ENCODE data around the gene GPLD1.
"Not testable (repeated sequence)": the region's sequence is repeated elsewhere in the genome, so short reads cannot be mapped to it uniquely, and the experiment has no call there.

Gene GPLD1

GRCh38 chr6:24489470-24489869 lies at the start of gene GPLD1:
GPLD1 (minus strand) TSS chr6:24489578; CDS start chr6:24489511, 67 bp downstream.
- DNase-seq (ENCODE audit: low read depth), result no peak

- DNase-seq (ENCODE audit: low read depth), result peak; percentile 19
These were observed 48.5 kb upstream of the GPLD1 start for GRCh38 chr6:24537771-24538385.

GRCh38 chr6:24537082-24537699 lies 47.8 kb upstream of the GPLD1 start:
- DNase-seq (ENCODE audit: low read depth), result no peak

- DNase-seq (ENCODE audit: low read depth), result no peak
These were observed 47.1 kb upstream of the GPLD1 start for GRCh38 chr6:24536466-24536865.

GRCh38 chr6:24535210-24535609 lies 45.8 kb upstream of the GPLD1 start:
- DNase-seq (ENCODE audit: low read depth), result no peak

- DNase-seq (ENCODE audit: low read depth), result no peak
These were observed 45.0 kb upstream of the GPLD1 start for GRCh38 chr6:24534329-24534728.

- no peak for DNase-seq (ENCODE audit: low read depth)
These were observed 40.6 kb upstream of the GPLD1 start for GRCh38 chr6:24529985-24530384.

- peak; percentile 62 for DNase-seq (ENCODE audit: low read depth)
These were observed 35.4 kb upstream of the GPLD1 start for GRCh38 chr6:24524805-24525204.

GRCh38 chr6:24524329-24524728 lies 35.0 kb upstream of the GPLD1 start:
- DNase-seq (ENCODE audit: low read depth), result no peak

- no peak for DNase-seq (ENCODE audit: low read depth)
These were observed 33.1 kb upstream of the GPLD1 start for GRCh38 chr6:24522228-24523176.

GRCh38 chr6:24520929-24521546 lies 31.7 kb upstream of the GPLD1 start:
- peak; percentile 60 for DNase-seq (ENCODE audit: low read depth)

GRCh38 chr6:24517659-24518543 lies 28.5 kb upstream of the GPLD1 start:
- no peak for DNase-seq (ENCODE audit: low read depth)

GRCh38 chr6:24513602-24514001 lies 24.2 kb upstream of the GPLD1 start:
- DNase-seq (ENCODE audit: low read depth), result no peak

GRCh38 chr6:24511976-24512375 lies 22.6 kb upstream of the GPLD1 start:
- DNase-seq (ENCODE audit: low read depth), result not testable (repeated sequence)

- no peak for DNase-seq (ENCODE audit: low read depth)
These were observed 17.6 kb upstream of the GPLD1 start for GRCh38 chr6:24506814-24507520.

GRCh38 chr6:24504649-24505586 lies 15.5 kb upstream of the GPLD1 start:
- no peak for DNase-seq (ENCODE audit: low read depth)

- DNase-seq (ENCODE audit: low read depth), result no peak
These were observed 14.9 kb upstream of the GPLD1 start for GRCh38 chr6:24504287-24504648.

- no peak for DNase-seq (ENCODE audit: low read depth)
These were observed 12.5 kb upstream of the GPLD1 start for GRCh38 chr6:24501914-24502313.

GRCh38 chr6:24501374-24501773 lies 12.0 kb upstream of the GPLD1 start:
- no peak for DNase-seq (ENCODE audit: low read depth)

- peak; percentile 8 for DNase-seq (ENCODE audit: low read depth)
These were observed 11.3 kb upstream of the GPLD1 start for GRCh38 chr6:24500683-24501082.
